ENCODE measurements around the gene TAAR1. TPM values are rescaled to one million over a fixed set of nuclear protein-coding genes. Genes with fewer than 3 reads are reported as not detected.

TAAR1 gene
- total and polyA plus RNA-seq, 10 of the 15 experiments (the other 5 are each of a cell fraction or from before 2014, with no cell fraction given) = not detected

- Histone ChIP-seq H3K9me3 (replicated peaks; ENCODE audit: control insufficient read depth, insufficient read depth, low read length) (no peaks in the 10 kb centered on the region), H3K36me3 (ENCODE audit: control insufficient read depth in 2 of 2, insufficient read depth in 2 of 2, low read length in 1 of 2) (no peaks in the 10 kb centered on the region), H4K20me1 (ENCODE audit: control insufficient read depth, insufficient read depth) (no peaks in the 10 kb centered on the region), H2AFZ (ENCODE audit: control insufficient read depth, low read depth, low read length) (no peak overlapping the region), H3K9ac (ENCODE audit: control insufficient read depth, insufficient read depth, low read length) (no peak overlapping the region), H3K4me3 (no peak overlapping the region), H3K27me3 (replicated peaks in 1 of 2; ENCODE audit: control insufficient read depth in 2 of 2, insufficient read depth in 2 of 2, low read length in 1 of 2) (0 out of 4 replicates have a peak, but pooled peaks cover 0 to 2% of the 10 kb centered on the region in 2 experiments), H3K79me2 (ENCODE audit: control insufficient read depth, insufficient read depth, low read length) (no peaks in the 10 kb centered on the region), H3K4me2 (ENCODE audit: control insufficient read depth, insufficient read depth) (no peak overlapping the region), H3K4me1 (ENCODE audit: control insufficient read depth, insufficient read depth, low read length) (no peaks in the 10 kb centered on the region), H3K27ac (ENCODE audit: control insufficient read depth, insufficient read depth) (no peak overlapping the region)
- CTCF ChIA-PET = interaction anchor here (1.1 to 1.3 kb wide), 2 partner anchors 17 to 316 kb away, joined by 3 read pairs; no protein-coding TSS in a partner anchor
- BruUV-seq (replicated peaks) = no TSS peak
- intact Hi-C loops (cut with micrococcal nuclease; ENCODE audit: unreplicated experiment) = no loop called here
- in situ Hi-C loops (cut with MboI) = no loop called here
- SMC1A ChIA-PET (ENCODE audit: uncharacterized antibody, unreplicated experiment) = interaction anchor here (0.5 to 1.4 kb wide), 2 partner anchors 71 to 255 kb away, joined by 3 to 4 read pairs; no protein-coding TSS in a partner anchor
- DNase-seq (ENCODE audit: low read depth, low spot score) (no peak), FAIRE-seq (no peak), ATAC-seq (no peak)
- POLR2A ChIA-PET = no interaction called here
- RAD21 ChIA-PET (ENCODE audit: unreplicated experiment) = no interaction called here
- TF ChIP-seq CREB1 (IDR thresholded peaks at IDR 0.05; ENCODE audit: low read depth) (no peak), LARP7 (IDR thresholded peaks at IDR 0.05) (no peak), MTA3 (IDR thresholded peaks at IDR 0.05; ENCODE audit: borderline replicate concordance, low read length) (no peak), NBN (IDR thresholded peaks at IDR 0.05) (no peak), BMI1 (IDR thresholded peaks at IDR 0.05; ENCODE audit: borderline replicate concordance) (no peak), GATAD2B (conservative IDR thresholded peaks at IDR 0.05; ENCODE audit: low read depth) (no peak), BACH1 (IDR thresholded peaks at IDR 0.05; ENCODE audit: borderline replicate concordance) (no peak), IKZF1 (conservative IDR thresholded peaks at IDR 0.05) (no peak), IRF5 (IDR thresholded peaks at IDR 0.05; ENCODE audit: borderline replicate concordance) (no peak), PAX5 (IDR thresholded peaks at IDR 0.05; ENCODE audit: borderline replicate concordance, low read depth, low read length) (no peak)
- TF ChIP-seq, protein P1, sequence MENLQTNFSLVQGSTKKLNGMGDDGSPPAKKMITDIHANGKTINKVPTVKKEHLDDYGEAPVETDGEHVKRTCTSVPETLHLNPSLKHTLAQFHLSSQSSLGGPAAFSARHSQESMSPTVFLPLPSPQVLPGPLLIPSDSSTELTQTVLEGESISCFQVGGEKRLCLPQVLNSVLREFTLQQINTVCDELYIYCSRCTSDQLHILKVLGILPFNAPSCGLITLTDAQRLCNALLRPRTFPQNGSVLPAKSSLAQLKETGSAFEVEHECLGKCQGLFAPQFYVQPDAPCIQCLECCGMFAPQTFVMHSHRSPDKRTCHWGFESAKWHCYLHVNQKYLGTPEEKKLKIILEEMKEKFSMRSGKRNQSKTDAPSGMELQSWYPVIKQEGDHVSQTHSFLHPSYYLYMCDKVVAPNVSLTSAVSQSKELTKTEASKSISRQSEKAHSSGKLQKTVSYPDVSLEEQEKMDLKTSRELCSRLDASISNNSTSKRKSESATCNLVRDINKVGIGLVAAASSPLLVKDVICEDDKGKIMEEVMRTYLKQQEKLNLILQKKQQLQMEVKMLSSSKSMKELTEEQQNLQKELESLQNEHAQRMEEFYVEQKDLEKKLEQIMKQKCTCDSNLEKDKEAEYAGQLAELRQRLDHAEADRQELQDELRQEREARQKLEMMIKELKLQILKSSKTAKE (IDR thresholded peaks at IDR 0.05; ENCODE audit: low read depth, poor library complexity, severe bottlenecking) = no peak
- TF ChIP-seq, protein P2, sequence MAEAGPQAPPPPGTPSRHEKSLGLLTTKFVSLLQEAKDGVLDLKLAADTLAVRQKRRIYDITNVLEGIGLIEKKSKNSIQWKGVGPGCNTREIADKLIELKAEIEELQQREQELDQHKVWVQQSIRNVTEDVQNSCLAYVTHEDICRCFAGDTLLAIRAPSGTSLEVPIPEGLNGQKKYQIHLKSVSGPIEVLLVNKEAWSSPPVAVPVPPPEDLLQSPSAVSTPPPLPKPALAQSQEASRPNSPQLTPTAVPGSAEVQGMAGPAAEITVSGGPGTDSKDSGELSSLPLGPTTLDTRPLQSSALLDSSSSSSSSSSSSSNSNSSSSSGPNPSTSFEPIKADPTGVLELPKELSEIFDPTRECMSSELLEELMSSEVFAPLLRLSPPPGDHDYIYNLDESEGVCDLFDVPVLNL (IDR thresholded peaks at IDR 0.05; ENCODE audit: low read depth, low read length) = no peak
- 42% methylated on average over 6 of the region's 6 CpGs for WGBS (ENCODE audit: insufficient coverage, insufficient replicate concordance, low lambda C conversion rate, missing lambda C conversion rate)
Measured at GRCh38 chr6:132596201-132596600, 62.8 kb downstream of the TAAR1 start.

Other genes starting within 250 kb of the TAAR1 start
Only the 7 nearest of the 10 such genes appear.
- not detected in 2 replicates for gene TAAR9, start 120.9 kb downstream of the TAAR1 start, total RNA-seq (2014; rRNA removed)
- not detected in 2 replicates for gene TAAR9, start 120.9 kb downstream of the TAAR1 start, total RNA-seq (2014; rRNA removed; fragmentation: Illumina TruSeq; extraction: Trizol)
- not detected in 2 replicates for gene TAAR9, start 120.9 kb downstream of the TAAR1 start, total RNA-seq (2021)
- gene TAAR9, start 120.9 kb downstream of the TAAR1 start, polyA plus RNA-seq (2011; rRNA removed) = not detected in 2 replicates
- gene TAAR9, start 120.9 kb downstream of the TAAR1 start, polyA plus RNA-seq (2014; fragmentation: Illumina TruSeq; extraction: Trizol) = not detected in 2 replicates
- gene TAAR9, start 120.9 kb downstream of the TAAR1 start, polyA plus RNA-seq (2014; fragmentation: Nextera tagmentation; extraction: Ambion mirVana) = not detected
- gene TAAR9, start 120.9 kb downstream of the TAAR1 start, polyA plus RNA-seq (2014; rRNA removed) = not detected in 2 replicates
- not detected for gene TAAR9, start 120.9 kb downstream of the TAAR1 start, polyA plus RNA-seq (2016; fragmentation: Nextera tagmentation; extraction: Ambion mirVana)
- not detected in 2 replicates for gene TAAR8, start 106.5 kb downstream of the TAAR1 start, total RNA-seq (2014; rRNA removed)
- gene TAAR8, start 106.5 kb downstream of the TAAR1 start, total RNA-seq (2014; rRNA removed; fragmentation: Illumina TruSeq; extraction: Trizol) = not detected in 2 replicates
- not detected in 2 replicates for gene TAAR8, start 106.5 kb downstream of the TAAR1 start, total RNA-seq (2021)
- gene TAAR8, start 106.5 kb downstream of the TAAR1 start, polyA plus RNA-seq (2011; rRNA removed) = not detected in 2 replicates
- gene TAAR8, start 106.5 kb downstream of the TAAR1 start, polyA plus RNA-seq (2014; fragmentation: Illumina TruSeq; extraction: Trizol) = not detected in 2 replicates
- not detected for gene TAAR8, start 106.5 kb downstream of the TAAR1 start, polyA plus RNA-seq (2014; fragmentation: Nextera tagmentation; extraction: Ambion mirVana)
- not detected in 2 replicates for gene TAAR8, start 106.5 kb downstream of the TAAR1 start, polyA plus RNA-seq (2014; rRNA removed)
- gene TAAR8, start 106.5 kb downstream of the TAAR1 start, polyA plus RNA-seq (2016; fragmentation: Nextera tagmentation; extraction: Ambion mirVana) = not detected
- gene TAAR6, start 88.9 kb downstream of the TAAR1 start, total RNA-seq (2014; rRNA removed) = not detected in 2 replicates
- not detected in 2 replicates for gene TAAR6, start 88.9 kb downstream of the TAAR1 start, total RNA-seq (2014; rRNA removed; fragmentation: Illumina TruSeq; extraction: Trizol)
- not detected in 2 replicates for gene TAAR6, start 88.9 kb downstream of the TAAR1 start, total RNA-seq (2021)
- gene TAAR6, start 88.9 kb downstream of the TAAR1 start, polyA plus RNA-seq (2011; rRNA removed) = not detected in 2 replicates
- not detected in 2 replicates for gene TAAR6, start 88.9 kb downstream of the TAAR1 start, polyA plus RNA-seq (2014; fragmentation: Illumina TruSeq; extraction: Trizol)
- gene TAAR6, start 88.9 kb downstream of the TAAR1 start, polyA plus RNA-seq (2014; fragmentation: Nextera tagmentation; extraction: Ambion mirVana) = not detected
- gene TAAR6, start 88.9 kb downstream of the TAAR1 start, polyA plus RNA-seq (2014; rRNA removed) = not detected in 2 replicates
- gene TAAR6, start 88.9 kb downstream of the TAAR1 start, polyA plus RNA-seq (2016; fragmentation: Nextera tagmentation; extraction: Ambion mirVana) = not detected
- gene TAAR5, start 69.4 kb downstream of the TAAR1 start, total RNA-seq (2014; rRNA removed) = not detected in 2 replicates
- gene TAAR5, start 69.4 kb downstream of the TAAR1 start, total RNA-seq (2014; rRNA removed; fragmentation: Illumina TruSeq; extraction: Trizol) = not detected in 2 replicates
- gene TAAR5, start 69.4 kb downstream of the TAAR1 start, total RNA-seq (2021) = not detected in 2 replicates
- not detected in 2 replicates for gene TAAR5, start 69.4 kb downstream of the TAAR1 start, polyA plus RNA-seq (2011; rRNA removed)
- gene TAAR5, start 69.4 kb downstream of the TAAR1 start, polyA plus RNA-seq (2014; fragmentation: Illumina TruSeq; extraction: Trizol) = not detected in 2 replicates
- not detected for gene TAAR5, start 69.4 kb downstream of the TAAR1 start, polyA plus RNA-seq (2014; fragmentation: Nextera tagmentation; extraction: Ambion mirVana)
- gene TAAR5, start 69.4 kb downstream of the TAAR1 start, polyA plus RNA-seq (2014; rRNA removed) = not detected in 2 replicates
- gene TAAR5, start 69.4 kb downstream of the TAAR1 start, polyA plus RNA-seq (2016; fragmentation: Nextera tagmentation; extraction: Ambion mirVana) = not detected
- not detected in 2 replicates for gene TAAR2, start 34.9 kb downstream of the TAAR1 start, total RNA-seq (2014; rRNA removed)
- not detected in 2 replicates for gene TAAR2, start 34.9 kb downstream of the TAAR1 start, total RNA-seq (2014; rRNA removed; fragmentation: Illumina TruSeq; extraction: Trizol)
- gene TAAR2, start 34.9 kb downstream of the TAAR1 start, total RNA-seq (2021) = not detected in 2 replicates
- gene TAAR2, start 34.9 kb downstream of the TAAR1 start, polyA plus RNA-seq (2011; rRNA removed) = not detected in 2 replicates
- gene TAAR2, start 34.9 kb downstream of the TAAR1 start, polyA plus RNA-seq (2014; fragmentation: Illumina TruSeq; extraction: Trizol) = not detected in 2 replicates
- not detected for gene TAAR2, start 34.9 kb downstream of the TAAR1 start, polyA plus RNA-seq (2014; fragmentation: Nextera tagmentation; extraction: Ambion mirVana)
- gene TAAR2, start 34.9 kb downstream of the TAAR1 start, polyA plus RNA-seq (2014; rRNA removed) = not detected in 2 replicates
- not detected for gene TAAR2, start 34.9 kb downstream of the TAAR1 start, polyA plus RNA-seq (2016; fragmentation: Nextera tagmentation; extraction: Ambion mirVana)
- 0.05 TPM in 1 of 2 replicates, not detected in the other for gene VNN1, start 54.9 kb upstream of the TAAR1 start, total RNA-seq (2014; rRNA removed)
- gene VNN1, start 54.9 kb upstream of the TAAR1 start, total RNA-seq (2014; rRNA removed; fragmentation: Illumina TruSeq; extraction: Trizol) = not detected in 2 replicates
- gene VNN1, start 54.9 kb upstream of the TAAR1 start, total RNA-seq (2021) = not detected in 2 replicates
- not detected in 2 replicates for gene VNN1, start 54.9 kb upstream of the TAAR1 start, polyA plus RNA-seq (2011; rRNA removed)
- not detected in 2 replicates for gene VNN1, start 54.9 kb upstream of the TAAR1 start, polyA plus RNA-seq (2014; fragmentation: Illumina TruSeq; extraction: Trizol)
- gene VNN1, start 54.9 kb upstream of the TAAR1 start, polyA plus RNA-seq (2014; fragmentation: Nextera tagmentation; extraction: Ambion mirVana) = not detected
- not detected in 2 replicates for gene VNN1, start 54.9 kb upstream of the TAAR1 start, polyA plus RNA-seq (2014; rRNA removed)
- not detected for gene VNN1, start 54.9 kb upstream of the TAAR1 start, polyA plus RNA-seq (2016; fragmentation: Nextera tagmentation; extraction: Ambion mirVana)
- 21.3 and 26.3 TPM in 2 replicates for gene VNN2, start 98.7 kb upstream of the TAAR1 start, total RNA-seq (2014; rRNA removed)
- 22.9 and 23.9 TPM in 2 replicates for gene VNN2, start 98.7 kb upstream of the TAAR1 start, total RNA-seq (2014; rRNA removed; fragmentation: Illumina TruSeq; extraction: Trizol)
- gene VNN2, start 98.7 kb upstream of the TAAR1 start, total RNA-seq (2021) = 13.8 and 15.1 TPM in 2 replicates
- 18.2 and 21.5 TPM in 2 replicates for gene VNN2, start 98.7 kb upstream of the TAAR1 start, polyA plus RNA-seq (2011; rRNA removed)
- 30.1 and 41.7 TPM in 2 replicates for gene VNN2, start 98.7 kb upstream of the TAAR1 start, polyA plus RNA-seq (2014; fragmentation: Illumina TruSeq; extraction: Trizol)
- 10 to 100 TPM; 26.4 to 27.3 TPM for gene VNN2, start 98.7 kb upstream of the TAAR1 start, polyA plus RNA-seq (2014; fragmentation: Nextera tagmentation; extraction: Ambion mirVana)
- gene VNN2, start 98.7 kb upstream of the TAAR1 start, polyA plus RNA-seq (2014; rRNA removed) = 14.4 and 24.4 TPM in 2 replicates
- 10 to 100 TPM; 18.2 to 19.4 TPM for gene VNN2, start 98.7 kb upstream of the TAAR1 start, polyA plus RNA-seq (2016; fragmentation: Nextera tagmentation; extraction: Ambion mirVana)